ENCODE measurements around the gene FAAP20.

DNA sequence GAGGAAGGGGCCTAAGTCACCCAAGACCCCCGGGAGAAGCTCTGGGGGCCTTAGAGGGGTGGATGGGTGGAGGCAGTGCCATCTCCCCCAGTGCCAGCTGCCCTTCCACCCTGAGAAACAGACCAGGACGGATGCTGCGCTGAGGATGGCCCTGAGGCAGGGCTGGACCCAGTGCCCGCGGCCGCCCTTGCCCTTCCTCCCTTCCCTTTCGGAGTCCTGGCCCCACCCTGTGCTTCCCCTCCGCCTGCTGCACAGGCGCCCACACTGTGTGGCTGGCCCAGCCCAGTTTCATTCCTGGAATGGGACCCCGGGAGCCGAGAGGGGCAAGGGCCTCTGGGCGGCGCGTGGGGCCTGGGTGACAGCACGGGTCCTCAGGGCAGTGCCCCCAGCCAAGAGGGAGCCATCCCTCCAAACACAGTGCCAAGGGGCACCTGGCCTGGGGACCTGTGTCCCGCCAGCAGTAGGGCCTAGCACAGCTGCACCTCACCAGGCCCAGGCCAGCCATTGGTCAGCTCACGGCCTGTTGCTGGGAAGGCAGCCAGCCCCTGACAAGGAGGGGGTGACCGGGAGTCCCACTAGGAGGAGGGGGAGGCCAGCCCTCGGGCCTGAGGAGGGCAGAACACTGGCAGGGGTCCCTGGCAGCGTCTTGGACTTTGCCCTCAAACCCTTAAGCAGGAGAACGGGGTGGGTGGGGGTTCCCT lies 20.1 kb upstream of the FAAP20 start:
- TF ChIP-seq, protein P1, sequence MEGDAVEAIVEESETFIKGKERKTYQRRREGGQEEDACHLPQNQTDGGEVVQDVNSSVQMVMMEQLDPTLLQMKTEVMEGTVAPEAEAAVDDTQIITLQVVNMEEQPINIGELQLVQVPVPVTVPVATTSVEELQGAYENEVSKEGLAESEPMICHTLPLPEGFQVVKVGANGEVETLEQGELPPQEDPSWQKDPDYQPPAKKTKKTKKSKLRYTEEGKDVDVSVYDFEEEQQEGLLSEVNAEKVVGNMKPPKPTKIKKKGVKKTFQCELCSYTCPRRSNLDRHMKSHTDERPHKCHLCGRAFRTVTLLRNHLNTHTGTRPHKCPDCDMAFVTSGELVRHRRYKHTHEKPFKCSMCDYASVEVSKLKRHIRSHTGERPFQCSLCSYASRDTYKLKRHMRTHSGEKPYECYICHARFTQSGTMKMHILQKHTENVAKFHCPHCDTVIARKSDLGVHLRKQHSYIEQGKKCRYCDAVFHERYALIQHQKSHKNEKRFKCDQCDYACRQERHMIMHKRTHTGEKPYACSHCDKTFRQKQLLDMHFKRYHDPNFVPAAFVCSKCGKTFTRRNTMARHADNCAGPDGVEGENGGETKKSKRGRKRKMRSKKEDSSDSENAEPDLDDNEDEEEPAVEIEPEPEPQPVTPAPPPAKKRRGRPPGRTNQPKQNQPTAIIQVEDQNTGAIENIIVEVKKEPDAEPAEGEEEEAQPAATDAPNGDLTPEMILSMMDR (IDR thresholded peaks at IDR 0.05) = no peak
- TF ChIP-seq, protein P2, sequence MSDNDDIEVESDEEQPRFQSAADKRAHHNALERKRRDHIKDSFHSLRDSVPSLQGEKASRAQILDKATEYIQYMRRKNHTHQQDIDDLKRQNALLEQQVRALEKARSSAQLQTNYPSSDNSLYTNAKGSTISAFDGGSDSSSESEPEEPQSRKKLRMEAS (CRISPR knock-in tag; IDR thresholded peaks at IDR 0.05) = no peak
- TF ChIP-seq RELA (CRISPR knock-in tag; IDR thresholded peaks at IDR 0.05; ENCODE audit: borderline replicate concordance) (no peak), NR1H2 (CRISPR knock-in tag; IDR thresholded peaks at IDR 0.05) (no peak), ETV6 (CRISPR knock-in tag; IDR thresholded peaks at IDR 0.05) (no peak), NR2C2 (CRISPR knock-in tag; IDR thresholded peaks at IDR 0.05) (no peak), ELF4 (CRISPR knock-in tag; IDR thresholded peaks at IDR 0.05; ENCODE audit: low read depth) (no peak), KAT7 (CRISPR knock-in tag; IDR thresholded peaks at IDR 0.05; ENCODE audit: borderline replicate concordance) (no peak), USF1 (CRISPR knock-in tag; IDR thresholded peaks at IDR 0.05) (no peak), NFE2L1 (CRISPR knock-in tag; IDR thresholded peaks at IDR 0.05) (no peak), PREB (CRISPR knock-in tag; IDR thresholded peaks at IDR 0.05; ENCODE audit: borderline replicate concordance) (no peak), ZNF232 (CRISPR knock-in tag; IDR thresholded peaks at IDR 0.05) (no peak), USF2 (CRISPR knock-in tag; IDR thresholded peaks at IDR 0.05) (no peak), ATF3 (CRISPR knock-in tag; conservative IDR thresholded peaks at IDR 0.05) (no peak)

Data from WTC11 (cell line).